Endothelial cell (in vitro differentiated cells): Measurements from ENCODE around the gene COL9A2. TPM values are rescaled to one million over a fixed set of nuclear protein-coding genes. Genes with fewer than 3 reads are reported as not detected.

ENCODE experiments used
- DNase-seq: peaks from one replicate; pipeline ENCODE4 v3.0.0; 2021; ENCODE audit warnings: low spot score
- H3K27ac Mint-ChIP-seq: one replicate; pipeline ENCODE4 v1.8.0; 2021; ENCODE audit warnings: mixed read lengths, inconsistent platforms; ENCODE audit not compliant: unreplicated experiment
- H3K27me3 Mint-ChIP-seq: one replicate; pipeline ENCODE4 v1.8.0; 2021; ENCODE audit warnings: mild to moderate bottlenecking, moderate library complexity, mixed read lengths, inconsistent platforms; ENCODE audit not compliant: unreplicated experiment
- H3K36me3 Mint-ChIP-seq: one replicate; pipeline ENCODE4 v1.8.0; 2021; ENCODE audit warnings: mild to moderate bottlenecking, low read depth, mixed read lengths, inconsistent platforms; ENCODE audit not compliant: unreplicated experiment
- H3K4me1 Mint-ChIP-seq: one replicate; pipeline ENCODE4 v1.8.0; 2021; ENCODE audit warnings: mild to moderate bottlenecking, mixed read lengths, inconsistent platforms; ENCODE audit not compliant: unreplicated experiment
- H3K4me3 Mint-ChIP-seq: one replicate; pipeline ENCODE4 v1.8.0; 2021; ENCODE audit warnings: mild to moderate bottlenecking, mixed read lengths, inconsistent platforms; ENCODE audit not compliant: unreplicated experiment
- H3K9me3 Mint-ChIP-seq: one replicate; pipeline ENCODE4 v1.8.0; 2021; ENCODE audit warnings: mixed read lengths, inconsistent platforms; ENCODE audit not compliant: unreplicated experiment
- total RNA-seq: library from RNA; stranded (reverse); fragmentation: NEBNext Ultra II Directional; extraction: Animal tissue kit (Norgen Biotek cat#: 25700); gene quantifications from one replicate; pipeline ENCODE4 v1.2.1, GENCODE V29; 2021; ENCODE audit not compliant: unreplicated experiment
- TF ChIP-seq, protein P1 (sequence below): fragments of 200-600 bp; sonication (generic); IDR thresholded peaks from one replicate; pipeline ENCODE4 v1.5.0; 2021; ENCODE audit warnings: antibody characterized with exemption; ENCODE audit not compliant: unreplicated experiment

COL9A2 gene
- total RNA-seq, 1 donor from 2014 or later, result 5.4 TPM

DNA sequence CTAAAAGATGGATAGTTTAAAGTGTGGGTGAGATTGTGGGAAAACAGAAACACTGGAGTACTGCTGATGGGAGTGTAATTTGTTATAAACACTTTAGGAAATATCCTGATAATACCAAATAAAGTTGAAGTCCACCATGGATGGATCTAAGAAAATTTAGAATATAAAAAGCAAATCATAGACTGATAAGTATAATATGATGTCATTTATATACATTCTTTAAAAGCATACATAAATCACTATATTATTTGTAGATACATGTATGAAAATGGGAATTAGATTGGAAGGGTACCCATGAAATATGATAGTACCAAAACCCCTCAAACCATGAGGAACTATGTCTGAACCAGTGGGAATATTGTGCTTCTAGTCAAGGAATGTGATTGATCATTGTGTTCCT is 51.2 kb downstream of the COL9A2 start:
- no peak for DNase-seq
- Mint-ChIP-seq H3K4me1 (no peaks in the 10 kb centered on the region), H3K4me3 (no peak overlapping the region), H3K36me3 (peaks cover 31% of the 10 kb centered on the region), H3K27ac (no peak overlapping the region), H3K9me3 (no peaks in the 10 kb centered on the region), H3K27me3 (peaks cover 3% of the 10 kb centered on the region)
- TF ChIP-seq, protein P1, sequence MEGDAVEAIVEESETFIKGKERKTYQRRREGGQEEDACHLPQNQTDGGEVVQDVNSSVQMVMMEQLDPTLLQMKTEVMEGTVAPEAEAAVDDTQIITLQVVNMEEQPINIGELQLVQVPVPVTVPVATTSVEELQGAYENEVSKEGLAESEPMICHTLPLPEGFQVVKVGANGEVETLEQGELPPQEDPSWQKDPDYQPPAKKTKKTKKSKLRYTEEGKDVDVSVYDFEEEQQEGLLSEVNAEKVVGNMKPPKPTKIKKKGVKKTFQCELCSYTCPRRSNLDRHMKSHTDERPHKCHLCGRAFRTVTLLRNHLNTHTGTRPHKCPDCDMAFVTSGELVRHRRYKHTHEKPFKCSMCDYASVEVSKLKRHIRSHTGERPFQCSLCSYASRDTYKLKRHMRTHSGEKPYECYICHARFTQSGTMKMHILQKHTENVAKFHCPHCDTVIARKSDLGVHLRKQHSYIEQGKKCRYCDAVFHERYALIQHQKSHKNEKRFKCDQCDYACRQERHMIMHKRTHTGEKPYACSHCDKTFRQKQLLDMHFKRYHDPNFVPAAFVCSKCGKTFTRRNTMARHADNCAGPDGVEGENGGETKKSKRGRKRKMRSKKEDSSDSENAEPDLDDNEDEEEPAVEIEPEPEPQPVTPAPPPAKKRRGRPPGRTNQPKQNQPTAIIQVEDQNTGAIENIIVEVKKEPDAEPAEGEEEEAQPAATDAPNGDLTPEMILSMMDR, result no peak

DNA sequence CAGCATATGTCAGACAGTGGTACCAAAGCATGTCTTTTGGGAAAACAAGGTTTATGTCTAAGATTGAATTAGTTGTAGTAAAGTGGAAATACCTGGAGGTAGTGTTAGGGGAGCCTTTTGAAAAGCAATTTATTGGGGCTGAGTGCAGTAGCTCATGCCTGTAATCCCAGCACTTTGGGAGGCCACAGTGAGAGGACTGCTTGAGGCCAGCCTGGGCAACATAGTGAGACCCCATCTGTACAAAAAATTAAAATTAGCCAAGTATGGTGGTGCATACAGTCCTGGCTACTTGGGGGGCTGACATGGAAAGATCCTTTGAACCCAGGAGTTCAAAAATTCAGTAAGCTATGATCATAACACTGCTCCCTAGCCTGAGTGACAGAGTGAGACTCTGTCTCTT is 51.8 kb downstream of the COL9A2 start:
- H3K27me3 Mint-ChIP-seq, result peaks cover 3% of the 10 kb centered on the region
- H3K36me3 Mint-ChIP-seq, result peaks cover 29% of the 10 kb centered on the region
- TF ChIP-seq, protein P1, result no peak
- H3K9me3 Mint-ChIP-seq, result no peaks in the 10 kb centered on the region
- no peak overlapping the region for H3K4me3 Mint-ChIP-seq
- H3K27ac Mint-ChIP-seq, result no peak overlapping the region
- H3K4me1 Mint-ChIP-seq, result no peaks in the 10 kb centered on the region
- no peak for DNase-seq

DNA sequence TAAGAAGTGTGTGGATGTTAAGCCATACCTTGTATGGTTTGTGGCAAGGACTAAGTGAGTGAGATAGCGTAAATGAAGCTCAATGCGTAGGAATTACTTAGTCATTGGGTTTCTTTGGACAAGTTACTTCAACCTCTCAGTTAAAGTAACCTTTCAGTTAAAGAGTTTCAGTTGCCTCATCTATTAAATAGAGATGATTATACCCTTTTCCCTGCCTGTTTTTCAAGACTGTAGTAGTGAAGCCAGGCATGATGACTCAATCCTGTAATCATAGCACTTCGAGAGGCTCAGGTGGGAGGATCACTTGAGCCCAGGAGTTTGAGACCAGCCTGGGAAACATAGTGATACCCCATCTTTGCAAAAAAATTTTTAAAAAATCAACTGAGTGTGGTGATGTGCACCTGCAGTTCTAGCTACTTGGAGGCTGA is 52.7 kb downstream of the COL9A2 start:
- DNase-seq, result no peak
- H3K27ac Mint-ChIP-seq, result no peak overlapping the region
- peaks cover 2% of the 10 kb centered on the region for H3K4me1 Mint-ChIP-seq
- H3K9me3 Mint-ChIP-seq, result no peaks in the 10 kb centered on the region
- H3K27me3 Mint-ChIP-seq, result peaks cover 3% of the 10 kb centered on the region
- TF ChIP-seq, protein P1, result no peak
- peaks cover 23% of the 10 kb centered on the region for H3K36me3 Mint-ChIP-seq
- no peak overlapping the region for H3K4me3 Mint-ChIP-seq

DNA sequence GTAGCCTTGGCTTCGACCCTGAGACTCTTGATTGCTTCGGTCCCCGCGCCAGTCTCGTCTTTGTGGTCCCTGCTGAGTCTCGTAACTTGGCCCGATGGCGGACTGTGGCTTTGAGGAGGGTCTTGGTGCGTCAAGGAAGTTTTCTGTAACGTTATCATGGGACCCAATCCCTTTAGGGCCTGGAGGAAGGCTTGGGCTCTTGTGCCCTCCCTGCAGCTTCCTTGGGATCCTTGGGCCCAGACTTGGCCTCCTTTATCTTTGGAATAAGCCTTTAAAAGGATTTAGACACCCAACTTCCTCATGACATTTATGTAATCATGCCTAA is 58.7 kb downstream of the COL9A2 start:
- TF ChIP-seq, protein P1, result no peak
- no peak for DNase-seq
- peaks cover 23% of the 10 kb centered on the region for H3K36me3 Mint-ChIP-seq
- peak overlapping the region; percentile 97 for H3K4me3 Mint-ChIP-seq
- no peaks in the 10 kb centered on the region for H3K9me3 Mint-ChIP-seq
- peaks cover 17% of the 10 kb centered on the region for H3K27me3 Mint-ChIP-seq
- peak overlapping the region; percentile 99 for H3K27ac Mint-ChIP-seq
- peaks cover 6% of the 10 kb centered on the region for H3K4me1 Mint-ChIP-seq

DNA sequence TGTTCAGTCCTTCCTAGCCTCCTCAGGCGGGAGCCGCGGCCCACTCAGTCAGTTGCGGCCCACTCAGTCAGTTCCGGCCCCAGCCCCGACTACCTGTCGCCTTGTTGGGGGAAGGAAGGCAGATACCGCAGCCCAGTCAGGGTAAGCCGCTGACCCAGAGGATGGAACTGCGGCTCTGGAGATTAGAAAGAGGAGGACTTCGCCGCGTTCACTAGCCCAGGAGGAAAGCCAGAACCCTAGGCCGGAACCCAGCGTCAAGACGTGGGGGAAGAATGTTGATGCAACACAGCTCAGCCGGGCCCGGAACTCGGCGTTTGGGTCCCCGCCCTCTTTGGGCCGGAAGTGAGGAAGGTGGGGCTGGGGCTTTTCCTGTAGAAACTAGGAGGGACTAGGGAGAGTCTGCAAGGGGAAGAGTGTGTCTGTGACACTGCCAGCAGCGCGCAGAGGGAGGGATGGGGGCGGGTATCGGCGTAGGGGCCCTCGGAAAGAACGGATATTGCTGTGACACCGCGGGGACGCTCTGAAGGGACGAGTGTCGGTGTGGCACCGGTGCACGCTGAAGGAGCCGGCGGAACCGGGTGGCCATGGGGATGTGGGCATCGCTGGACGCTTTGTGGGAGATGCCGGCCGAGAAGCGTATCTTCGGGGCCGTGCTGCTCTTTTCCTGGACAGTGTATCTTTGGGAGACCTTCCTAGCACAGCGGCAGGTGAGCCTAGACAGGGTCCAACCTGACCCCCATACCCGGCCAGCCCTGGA is 59.2 kb downstream of the COL9A2 start, which contains the start of gene ZMPSTE24:
Gene ZMPSTE24, plus strand, starts transcription at position 549 of the 757 bp plus-strand sequence. Its CDS starts 36 bp downstream, at position 585.
- peaks cover 17% of the 10 kb centered on the region for H3K27me3 Mint-ChIP-seq
- H3K4me3 Mint-ChIP-seq, result peak within 1 kb of the TSS; percentile 97
- TF ChIP-seq, protein P1, result no peak
- H3K9me3 Mint-ChIP-seq, result no peaks in the 10 kb centered on the region
- H3K36me3 Mint-ChIP-seq, result peaks cover 22% of the 10 kb centered on the region
- peak; percentile 94 for DNase-seq
- H3K27ac Mint-ChIP-seq, result peak within 1 kb of the TSS; percentile 99
- peaks cover 6% of the 10 kb centered on the region for H3K4me1 Mint-ChIP-seq
